Neural cell (in vitro differentiated cells): Measurements from ENCODE around the gene ZC3H12D. TPM values are rescaled to one million over a fixed set of nuclear protein-coding genes. Genes with fewer than 3 reads are reported as not detected.
"Not testable (repeated sequence)": the region's sequence is repeated elsewhere in the genome, so short reads cannot be mapped to it uniquely, and the experiment has no call there.

Experiments
- H2AFZ ChIP-seq: fragments of 200-600, 300-800 bp; sonication (generic), shearing (Covaris generic); 2 replicates; pipeline ENCODE4 v1.6.0; 2014; ENCODE audit warnings: low read depth, mild to moderate bottlenecking, antibody characterized with exemption, low read length, moderate library complexity
- H3F3A ChIP-seq: fragments of 200-600 bp; shearing (Covaris generic); 2 replicates; pipeline ENCODE4 v1.6.1; 2016; ENCODE audit warnings: mild to moderate bottlenecking, moderate library complexity, mixed read lengths, antibody characterized with exemption, low read length; ENCODE audit not compliant: insufficient read depth, poor library complexity, severe bottlenecking
- H3K27ac ChIP-seq: fragments of 200-600, 300-800 bp; sonication (generic), shearing (Covaris generic); 2 replicates; pipeline ENCODE4 v1.5.1; 2014; ENCODE audit warnings: mild to moderate bottlenecking, low read length, moderate library complexity
- H3K27me3 ChIP-seq: fragments of 300-800, 200-600 bp; sonication (generic), shearing (Covaris generic); 2 replicates; pipeline ENCODE4 v1.6.0; 2014; ENCODE audit warnings: mild to moderate bottlenecking, low read depth, low read length, moderate library complexity; ENCODE audit not compliant: insufficient read depth
- H3K36me3 ChIP-seq: fragments of 300-800, 200-600 bp; sonication (generic), shearing (Covaris generic); 2 replicates; pipeline ENCODE4 v1.5.1; 2014; ENCODE audit warnings: mild to moderate bottlenecking, antibody characterized with exemption, low read length, moderate library complexity; ENCODE audit not compliant: insufficient read depth
- H3K4me2 ChIP-seq: fragments of 300-800, 200-600 bp; sonication (generic), shearing (Covaris generic); 2 replicates; pipeline ENCODE4 v1.6.0; 2014; ENCODE audit warnings: mild to moderate bottlenecking, low read length
- H3K4me3 ChIP-seq: fragments of 300-800, 200-600 bp; sonication (generic), shearing (Covaris generic); 2 replicates; pipeline ENCODE4 v1.5.1; 2014; ENCODE audit warnings: mild to moderate bottlenecking, low read length, moderate library complexity
- H3K79me2 ChIP-seq: fragments of 200-600 bp; shearing (Covaris generic); replicated peaks from 2 replicates; pipeline ENCODE4 v1.6.0; 2014; ENCODE audit warnings: mild to moderate bottlenecking, low read length, moderate library complexity; ENCODE audit not compliant: insufficient read depth
- H3K9ac ChIP-seq: fragments of 300-800, 200-600 bp; sonication (generic), shearing (Covaris generic); 2 replicates; pipeline ENCODE4 v1.6.1; 2016; ENCODE audit warnings: mild to moderate bottlenecking, low read length, mixed read lengths
- H3K9me2 ChIP-seq: fragments of 200-600 bp; shearing (Covaris generic); 2 replicates; pipeline ENCODE4 v1.6.1; 2016; ENCODE audit warnings: mild to moderate bottlenecking, low read length, mixed read lengths; ENCODE audit not compliant: insufficient read depth
- H3K9me3 ChIP-seq: fragments of 200-600, 300-800 bp; sonication (generic), shearing (Covaris generic); 2 replicates; pipeline ENCODE4 v1.6.1; 2016; ENCODE audit warnings: mild to moderate bottlenecking, mixed run types, low read length, moderate library complexity, mixed read lengths
- H4K20me1 ChIP-seq: fragments of 200-600 bp; shearing (Covaris generic); 2 replicates; pipeline ENCODE4 v1.6.1; 2016; ENCODE audit warnings: mild to moderate bottlenecking, mixed run types; ENCODE audit not compliant: insufficient read depth
- EP300 ChIP-seq: fragments of 450-650 bp; conservative IDR thresholded peaks from 2 replicates; pipeline ENCODE4 v1.6.1; 2014; ENCODE audit warnings: antibody characterized with exemption, mild to moderate bottlenecking, moderate library complexity; ENCODE audit not compliant: poor library complexity, severe bottlenecking
- EZH2 ChIP-seq: fragments of 200-600, 300-800 bp; shearing (Covaris generic), sonication (generic); IDR thresholded peaks from 2 replicates; pipeline ENCODE4 v1.6.1; 2014; ENCODE audit warnings: antibody characterized with exemption, low read length, borderline replicate concordance, mild to moderate bottlenecking; ENCODE audit not compliant: insufficient read depth, poor library complexity, severe bottlenecking
- MXI1 ChIP-seq: fragments of 450-650 bp; conservative IDR thresholded peaks from 2 replicates; pipeline ENCODE4 v1.6.1; 2014; ENCODE audit warnings: antibody characterized with exemption, mild to moderate bottlenecking; ENCODE audit not compliant: poor library complexity, severe bottlenecking
- POLR2AphosphoS5 ChIP-seq: IDR thresholded peaks from 2 replicates; pipeline ENCODE4 v1.6.1; 2012
- RAD21 ChIP-seq: fragments of 450-650 bp; conservative IDR thresholded peaks from 2 replicates; pipeline ENCODE4 v1.6.1; 2014; ENCODE audit warnings: antibody characterized with exemption, mild to moderate bottlenecking, moderate library complexity
- REST ChIP-seq: IDR thresholded peaks from 2 replicates; pipeline ENCODE4 v1.6.1; 2012; ENCODE audit warnings: borderline replicate concordance
- SMC3 ChIP-seq: fragments of 450-650 bp; conservative IDR thresholded peaks from 2 replicates; pipeline ENCODE4 v1.6.1; 2014; ENCODE audit warnings: antibody characterized with exemption, mild to moderate bottlenecking, moderate library complexity; ENCODE audit not compliant: poor library complexity
- TAF1 ChIP-seq: IDR thresholded peaks from 2 replicates; pipeline ENCODE4 v1.6.1; 2012; ENCODE audit warnings: low read depth
- polyA plus RNA-seq: library from polyadenylated mRNA; depleted of rRNA; stranded (reverse); fragments of >200 nt; gene quantifications from 2 replicates; pipeline ENCODE4 v1.2.3, GENCODE V29; 2014
- TF ChIP-seq, protein P1 (sequence below): fragments of 450-650 bp; IDR thresholded peaks from 2 replicates; pipeline ENCODE4 v1.5.1; 2014; ENCODE audit warnings: antibody characterized with exemption, mild to moderate bottlenecking, moderate library complexity; ENCODE audit not compliant: poor library complexity, severe bottlenecking

ZC3H12D gene
- polyA plus RNA-seq, 1 donor from 2014 or later: 1.0 TPM

DNA sequence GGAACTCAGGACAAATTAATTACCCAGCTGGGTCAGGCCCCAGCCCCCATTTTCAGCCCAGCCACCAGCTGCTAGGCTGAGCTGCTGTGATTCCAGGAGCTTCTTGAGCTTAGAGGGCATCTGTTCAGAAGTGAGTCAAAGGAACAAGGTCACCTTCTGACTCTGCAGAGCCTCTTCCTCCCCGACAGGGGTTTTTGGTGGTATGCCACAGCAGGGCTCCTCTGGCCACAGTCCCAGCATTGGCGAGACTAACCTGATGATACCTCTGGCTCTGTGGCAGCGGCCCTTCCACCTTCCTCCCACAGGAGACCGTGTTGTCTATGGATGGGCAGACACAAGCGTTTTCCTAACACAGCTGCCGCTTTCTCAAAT, 39.7 kb downstream of the ZC3H12D start:
- peaks cover 5% of the 10 kb centered on the region for H3K27me3 ChIP-seq
- no peaks in the 10 kb centered on the region for H3K36me3 ChIP-seq
- no peaks in the 10 kb centered on the region for H3F3A ChIP-seq
- H3K9ac ChIP-seq: no peak overlapping the region
- H3K27ac ChIP-seq: no peak overlapping the region
- no peaks in the 10 kb centered on the region for H3K9me2 ChIP-seq
- no peaks in the 10 kb centered on the region for H3K79me2 ChIP-seq
- no peak overlapping the region for H3K4me3 ChIP-seq
- no peak for TF ChIP-seq EP300
- no peak for TF ChIP-seq REST
- TF ChIP-seq RAD21: no peak
- TF ChIP-seq SMC3: no peak
- TF ChIP-seq, protein P1, sequence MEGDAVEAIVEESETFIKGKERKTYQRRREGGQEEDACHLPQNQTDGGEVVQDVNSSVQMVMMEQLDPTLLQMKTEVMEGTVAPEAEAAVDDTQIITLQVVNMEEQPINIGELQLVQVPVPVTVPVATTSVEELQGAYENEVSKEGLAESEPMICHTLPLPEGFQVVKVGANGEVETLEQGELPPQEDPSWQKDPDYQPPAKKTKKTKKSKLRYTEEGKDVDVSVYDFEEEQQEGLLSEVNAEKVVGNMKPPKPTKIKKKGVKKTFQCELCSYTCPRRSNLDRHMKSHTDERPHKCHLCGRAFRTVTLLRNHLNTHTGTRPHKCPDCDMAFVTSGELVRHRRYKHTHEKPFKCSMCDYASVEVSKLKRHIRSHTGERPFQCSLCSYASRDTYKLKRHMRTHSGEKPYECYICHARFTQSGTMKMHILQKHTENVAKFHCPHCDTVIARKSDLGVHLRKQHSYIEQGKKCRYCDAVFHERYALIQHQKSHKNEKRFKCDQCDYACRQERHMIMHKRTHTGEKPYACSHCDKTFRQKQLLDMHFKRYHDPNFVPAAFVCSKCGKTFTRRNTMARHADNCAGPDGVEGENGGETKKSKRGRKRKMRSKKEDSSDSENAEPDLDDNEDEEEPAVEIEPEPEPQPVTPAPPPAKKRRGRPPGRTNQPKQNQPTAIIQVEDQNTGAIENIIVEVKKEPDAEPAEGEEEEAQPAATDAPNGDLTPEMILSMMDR: no peak
- no peak for TF ChIP-seq MXI1
- no peak for TF ChIP-seq TAF1
- TF ChIP-seq POLR2AphosphoS5: no peak
- no peak for TF ChIP-seq EZH2
- no peak overlapping the region for H2AFZ ChIP-seq
- H4K20me1 ChIP-seq: no peaks in the 10 kb centered on the region
- no peak overlapping the region for H3K4me2 ChIP-seq
- peaks cover 2% of the 10 kb centered on the region for H3K9me3 ChIP-seq

GRCh38 chr6:149444360-149445094, 40.3 kb downstream of the ZC3H12D start:
- H3K36me3 ChIP-seq: not testable (repeated sequence)

More at GRCh38 chr6:149444360-149445094, 40.3 kb downstream of the ZC3H12D start:
- H3K9ac ChIP-seq, H2AFZ ChIP-seq, H3K9me2 ChIP-seq, H3K79me2 ChIP-seq, H3K9me3 ChIP-seq, H3K4me3 ChIP-seq, H3K27me3 ChIP-seq, H3K4me2 ChIP-seq, H3F3A ChIP-seq, H3K27ac ChIP-seq, H4K20me1 ChIP-seq: not testable (repeated sequence)
- peak; percentile 76 for TF ChIP-seq EP300
